Natural killer cell (primary cell): ENCODE results near the gene AWAT1. TPM values are rescaled to one million over a fixed set of nuclear protein-coding genes. Genes with fewer than 3 reads are reported as not detected.
A peak's percentile ranks its signal among the peaks of the same experiment; 100 is the strongest.

Source experiments
- ATAC-seq, 3 donors: fragments of 150-1000 bp in 2 of 3; fragments of 200-7000 bp in 1 of 3; cut with Tn5 transposase; 1 replicate in 1 of 3; 2 replicates in 2 of 3; pipeline ENCODE4 v1.10.0; 2021; ENCODE audit warnings: mild to moderate bottlenecking in 2 of 3, moderate library complexity in 2 of 3
- DNase-seq, 2 donors: peaks; one replicate each; pipeline versions ENCODE4 v3.0.0 to v3.0.0-alpha.2; 2013 to 2021; ENCODE audit warnings: mixed read lengths in 1 of 2
- H3K27ac ChIP-seq: one replicate; pipeline ENCODE4 v1.5.1; 2013; ENCODE audit warnings: mild to moderate bottlenecking, low read length
- H3K27me3 ChIP-seq: one replicate; pipeline ENCODE4 v1.6.1; 2013; ENCODE audit warnings: low read length; ENCODE audit not compliant: control insufficient read depth, insufficient read depth
- H3K36me3 ChIP-seq: one replicate; pipeline ENCODE4 v1.6.1; 2013; ENCODE audit warnings: low read length; ENCODE audit not compliant: control insufficient read depth, insufficient read depth
- H3K4me1 ChIP-seq: one replicate; pipeline ENCODE4 v1.6.1; 2013; ENCODE audit warnings: low read length; ENCODE audit not compliant: control insufficient read depth, insufficient read depth
- H3K4me3 ChIP-seq: one replicate; pipeline ENCODE4 v1.5.1; 2013; ENCODE audit warnings: low read length
- H3K9me3 ChIP-seq: one replicate; pipeline ENCODE4 v1.6.1; 2013; ENCODE audit warnings: low read length; ENCODE audit not compliant: control insufficient read depth, insufficient read depth
- H3K27ac Mint-ChIP-seq, 2 donors: one replicate each; pipeline ENCODE4 v1.8.0; 2022; ENCODE audit warnings: mild to moderate bottlenecking in 2 of 2, mixed read lengths in 2 of 2, moderate library complexity in 1 of 2
- H3K27me3 Mint-ChIP-seq, 2 donors: one replicate each; pipeline ENCODE4 v1.8.0; 2022; ENCODE audit warnings: low read depth in 2 of 2, mixed read lengths in 2 of 2
- H3K36me3 Mint-ChIP-seq: one replicate; pipeline ENCODE4 v1.8.0; 2022; ENCODE audit warnings: mixed read lengths
- H3K4me1 Mint-ChIP-seq, 2 donors: one replicate each; pipeline ENCODE4 v1.8.0; 2022; ENCODE audit warnings: mixed read lengths in 2 of 2
- H3K4me3 Mint-ChIP-seq: one replicate; pipeline ENCODE4 v1.8.0; 2022; ENCODE audit warnings: mild to moderate bottlenecking, moderate library complexity, mixed read lengths
- H3K9me3 Mint-ChIP-seq, 2 donors: one replicate each; pipeline ENCODE4 v1.8.0; 2022; ENCODE audit warnings: mixed read lengths in 2 of 2
- CTCF ChIP-seq: fragments of 200-600 bp; IDR thresholded peaks from one replicate; pipeline ENCODE4 v1.8.0; 2022; ENCODE audit warnings: antibody characterized with exemption
- WGBS: methylation state at CpG from one replicate; pipeline ENCODE4 v1.1.7; 2013; ENCODE audit warnings: missing lambda C conversion rate; ENCODE audit not compliant: insufficient coverage; 5-methylcytosine and 5-hydroxymethylcytosine counted together
- intact Hi-C: fragments of 100-400 bp; cut with micrococcal nuclease; formaldehyde crosslinking; loops from one replicate; pipeline ENCODE4 v1.14.2; 2022
- total RNA-seq, 4 donors: library from RNA; stranded (reverse); fragments of 120-200 nt in 1 of 4; gene quantifications; one replicate each; pipeline versions ENCODE4 v1.2.3 to v1.2.4, GENCODE V29; 2013 to 2022

AWAT1 gene
- total RNA-seq, 3 donors from 2014 or later (not counting 1 experiment from before 2014, with no cell fraction given) = not detected

GRCh38 chrX:70281951-70282350 lies 47.5 kb downstream of the AWAT1 start, which contains the start of gene RAB41:
TSS of gene RAB41 (plus strand) at chrX:70282172. CDS start at chrX:70282218, 46 bp downstream.
- Mint-ChIP-seq H3K9me3 (no peaks in the 10 kb centered on the region), H3K4me1 (no peaks in the 10 kb centered on the region), H3K36me3 (no peaks in the 10 kb centered on the region), H3K27me3 (no peaks in the 10 kb centered on the region), H3K27ac (no peak within 1 kb of the TSS), H3K4me3 (no peak within 1 kb of the TSS)
- Histone ChIP-seq H3K36me3 (peaks cover 6% of the 10 kb centered on the region), H3K27ac (no peak within 1 kb of the TSS), H3K27me3 (no peaks in the 10 kb centered on the region), H3K4me1 (peaks cover 2% of the 10 kb centered on the region), H3K4me3 (no peak within 1 kb of the TSS), H3K9me3 (no peaks in the 10 kb centered on the region)
- no peak for TF ChIP-seq CTCF
- intact Hi-C loops = no loop called here
- DNase-seq (no peak), ATAC-seq (no peak)
- 98% methylated on average over 21 of the region's 21 CpGs for WGBS

GRCh38 chrX:70289168-70289792 lies 54.8 kb downstream of the AWAT1 start:
- TF ChIP-seq CTCF = no peak
- no peaks in the 10 kb centered on the region for H3K9me3 Mint-ChIP-seq
- H3K27me3 ChIP-seq = no peaks in the 10 kb centered on the region
- ATAC-seq (no peak), DNase-seq (no peak)
- H3K4me3 Mint-ChIP-seq = peak overlapping the region; percentile 86
- H3K4me1 ChIP-seq = peaks cover 18% of the 10 kb centered on the region
- H3K9me3 ChIP-seq = no peaks in the 10 kb centered on the region
- peaks cover 6% of the 10 kb centered on the region for H3K36me3 ChIP-seq
- H3K36me3 Mint-ChIP-seq = no peaks in the 10 kb centered on the region
- H3K4me1 Mint-ChIP-seq = peaks cover 0 to 6% of the 10 kb centered on the region in 2 donors
- no peaks in the 10 kb centered on the region for H3K27me3 Mint-ChIP-seq
- intact Hi-C loops = no loop called here
- peak overlapping the region; percentile 76 for H3K27ac ChIP-seq
- H3K27ac Mint-ChIP-seq = peak overlapping the region; percentile 72 to 86
- WGBS = 39% methylated on average over 10 of the region's 11 CpGs
- peak overlapping the region; percentile 70 for H3K4me3 ChIP-seq

Other genes with a start within 250 kb of the AWAT1 start
- not detected for gene AWAT2, start 184.7 kb upstream of the AWAT1 start, total RNA-seq
- not detected for gene OTUD6A, start 172.2 kb upstream of the AWAT1 start, total RNA-seq
- gene IGBP1, start 101.2 kb upstream of the AWAT1 start, total RNA-seq = 10 to 100 TPM; 39.4 to 40.7 (median 40.1) TPM
- gene DGAT2L6, start 57.2 kb upstream of the AWAT1 start, total RNA-seq = not detected
- under 1 TPM; 0.53 to 0.64 (median 0.61) TPM for gene P2RY4, start 25.5 kb downstream of the AWAT1 start, total RNA-seq
- not detected for gene ARR3, start 33.7 kb downstream of the AWAT1 start, total RNA-seq
- not detected for gene RAB41, start 47.5 kb downstream of the AWAT1 start, total RNA-seq
- 10 to 100 TPM; 16.7 to 22.3 (median 17.0) TPM for gene PDZD11, start 55.3 kb downstream of the AWAT1 start, total RNA-seq
- 1 to 10 TPM in 1 of 3 donors, under 1 TPM in 2; 0.53 to 1.3 (median 0.79) TPM for gene KIF4A, start 55.4 kb downstream of the AWAT1 start, total RNA-seq
- not detected for gene GDPD2, start 188.7 kb downstream of the AWAT1 start, total RNA-seq
- 10 to 100 TPM; 13.6 to 17.6 (median 15.9) TPM for gene DLG3, start 210.2 kb downstream of the AWAT1 start, total RNA-seq